ENCODE measurements around the gene SLC38A8.

DNA sequence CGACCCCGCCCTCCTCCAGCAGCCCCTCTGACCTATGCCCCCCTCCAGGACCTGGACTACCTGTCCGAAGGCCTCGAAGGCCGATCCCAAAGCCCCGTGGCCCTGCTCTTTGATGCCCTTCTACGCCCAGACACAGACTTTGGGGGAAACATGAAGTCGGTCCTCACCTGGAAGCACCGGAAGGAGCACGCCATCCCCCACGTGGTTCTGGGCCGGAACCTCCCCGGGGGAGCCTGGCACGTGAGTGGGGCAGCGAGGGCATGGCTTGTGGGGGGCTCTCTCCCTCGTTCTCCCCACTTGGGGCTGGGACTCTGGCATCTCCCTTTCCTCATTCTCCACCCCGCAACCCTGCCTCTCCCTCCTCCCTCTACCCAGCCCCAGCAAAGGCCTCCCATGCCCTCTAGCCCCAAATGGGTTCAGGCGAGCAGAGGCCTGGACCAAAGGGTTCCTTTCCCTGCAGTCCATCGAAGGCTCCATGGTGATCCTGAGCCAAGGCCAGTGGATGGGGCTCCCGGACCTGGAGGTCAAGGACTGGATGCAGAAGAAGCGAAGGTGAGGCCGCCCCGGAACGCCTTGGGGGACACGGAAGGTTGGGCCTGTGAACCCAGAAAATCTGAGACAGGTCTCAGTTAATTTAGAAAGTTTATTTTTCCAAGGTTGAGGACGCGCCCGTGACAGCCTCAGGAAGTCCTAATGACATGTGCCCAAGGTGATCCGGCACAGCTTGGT lies 81.9 kb downstream of the SLC38A8 start:
- TF ChIP-seq, protein P1, sequence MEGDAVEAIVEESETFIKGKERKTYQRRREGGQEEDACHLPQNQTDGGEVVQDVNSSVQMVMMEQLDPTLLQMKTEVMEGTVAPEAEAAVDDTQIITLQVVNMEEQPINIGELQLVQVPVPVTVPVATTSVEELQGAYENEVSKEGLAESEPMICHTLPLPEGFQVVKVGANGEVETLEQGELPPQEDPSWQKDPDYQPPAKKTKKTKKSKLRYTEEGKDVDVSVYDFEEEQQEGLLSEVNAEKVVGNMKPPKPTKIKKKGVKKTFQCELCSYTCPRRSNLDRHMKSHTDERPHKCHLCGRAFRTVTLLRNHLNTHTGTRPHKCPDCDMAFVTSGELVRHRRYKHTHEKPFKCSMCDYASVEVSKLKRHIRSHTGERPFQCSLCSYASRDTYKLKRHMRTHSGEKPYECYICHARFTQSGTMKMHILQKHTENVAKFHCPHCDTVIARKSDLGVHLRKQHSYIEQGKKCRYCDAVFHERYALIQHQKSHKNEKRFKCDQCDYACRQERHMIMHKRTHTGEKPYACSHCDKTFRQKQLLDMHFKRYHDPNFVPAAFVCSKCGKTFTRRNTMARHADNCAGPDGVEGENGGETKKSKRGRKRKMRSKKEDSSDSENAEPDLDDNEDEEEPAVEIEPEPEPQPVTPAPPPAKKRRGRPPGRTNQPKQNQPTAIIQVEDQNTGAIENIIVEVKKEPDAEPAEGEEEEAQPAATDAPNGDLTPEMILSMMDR (IDR thresholded peaks at IDR 0.05): no peak
- TF ChIP-seq POLR2AphosphoS5 (IDR thresholded peaks at IDR 0.05; ENCODE audit: low read depth, low read length): no peak

Measured in Panc1 (cell line).